PC-3 (cell line): Measurements from ENCODE around the gene OR6K2. TPM values are rescaled to one million over a fixed set of nuclear protein-coding genes. Genes with fewer than 3 reads are reported as not detected.

Experiments used
- ATAC-seq: fragments of 200-7000 bp; cut with Tn5 transposase; 2 replicates; pipeline ENCODE4 v1.9.1; 2020; ENCODE audit warnings: mild to moderate bottlenecking, moderate library complexity
- BruUV-seq: library from RNA; stranded (reverse); fragments of 400-500 nt; replicated peaks from 2 replicates; lab custom pipeline; 2021; lab: Mats Ljungman, UMichigan
- CTCF ChIA-PET: fragments of 300-600 bp; sonication (Branson Sonifier 250); formaldehyde crosslinking; loops from one replicate; lab custom pipeline; 2022; ENCODE audit warnings: antibody characterized with exemption; lab: Charles Lee
- POLR2A ChIA-PET: fragments of 300-600 bp; sonication (Branson Sonifier 250); formaldehyde crosslinking; loops from one replicate; lab custom pipeline; 2022; ENCODE audit warnings: antibody characterized with exemption; ENCODE audit not compliant: unreplicated experiment; lab: Charles Lee
- DNase-seq: peaks from one replicate; pipeline ENCODE4 v3.0.0-alpha.2; 2015
- H2AFZ ChIP-seq: fragments of 300-600 bp; sonication (generic); 2 replicates; pipeline ENCODE4 v1.6.0; 2016; ENCODE audit warnings: antibody characterized with exemption, low read length
- H3F3A ChIP-seq: fragments of 300-600 bp; sonication (generic); one replicate; pipeline ENCODE4 v1.6.0; 2017; ENCODE audit warnings: antibody characterized with exemption, low read length, control low read depth, mild to moderate bottlenecking; ENCODE audit not compliant: unreplicated experiment
- H3K27ac ChIP-seq: fragments of 300-600 bp; sonication (generic); 2 replicates; pipeline ENCODE4 v1.5.1; 2016; ENCODE audit warnings: mild to moderate bottlenecking, low read length
- H3K27me3 ChIP-seq: fragments of 300-600 bp; sonication (generic); 2 replicates; pipeline ENCODE4 v1.6.1; 2016; ENCODE audit warnings: low read length, mixed read lengths
- H3K36me3 ChIP-seq: fragments of 300-600 bp; sonication (generic); 2 replicates; pipeline ENCODE4 v1.6.1; 2016; ENCODE audit warnings: low read depth, mixed run types, low read length, mixed read lengths
- H3K4me1 ChIP-seq: fragments of 300-600 bp; sonication (generic); 2 replicates; pipeline ENCODE4 v1.5.1; 2016; ENCODE audit warnings: low read length; ENCODE audit not compliant: insufficient read depth
- H3K4me2 ChIP-seq: fragments of 300-600 bp; sonication (generic); 2 replicates; pipeline ENCODE4 v1.6.0; 2016; ENCODE audit warnings: low read length
- H3K4me3 ChIP-seq: fragments of 300-600 bp; sonication (generic); 2 replicates; pipeline ENCODE4 v1.5.1; 2016; ENCODE audit warnings: mild to moderate bottlenecking, low read length, mixed read lengths
- H3K79me2 ChIP-seq: fragments of 300-600 bp; sonication (generic); 2 replicates; pipeline ENCODE4 v1.6.1; 2017; ENCODE audit warnings: low read length, mixed read lengths
- H3K9ac ChIP-seq: fragments of 300-600 bp; sonication (generic); 2 replicates; pipeline ENCODE4 v1.6.0; 2016; ENCODE audit warnings: mild to moderate bottlenecking, low read length
- H3K9me2 ChIP-seq: fragments of 300-600 bp; sonication (generic); replicated peaks from 2 replicates; pipeline ENCODE4 v1.6.1; 2016; ENCODE audit warnings: mixed run types, low read length, mixed read lengths
- H3K9me3 ChIP-seq: fragments of 300-600 bp; sonication (generic); 2 replicates; pipeline ENCODE4 v1.6.1; 2016; ENCODE audit warnings: low read length, mixed read lengths
- H4K20me1 ChIP-seq: fragments of 300-600 bp; sonication (generic); 2 replicates; pipeline ENCODE4 v1.6.1; 2016; ENCODE audit warnings: low read length, mixed read lengths
- CTCF ChIP-seq: fragments of 300-600 bp; sonication (generic); conservative IDR thresholded peaks from 2 replicates; pipeline ENCODE4 v1.5.1; 2017; ENCODE audit warnings: antibody characterized with exemption, low read depth, mild to moderate bottlenecking, low read length
- EZH2 ChIP-seq: fragments of 300-600 bp; sonication (generic); IDR thresholded peaks from one replicate; pipeline ENCODE4 v1.6.1; 2017; ENCODE audit warnings: antibody characterized with exemption, mild to moderate bottlenecking, low read length; ENCODE audit not compliant: unreplicated experiment
- EZH2phosphoT487 ChIP-seq: fragments of 300-600 bp; sonication (generic); IDR thresholded peaks from 2 replicates; pipeline ENCODE4 v1.6.1; 2018; ENCODE audit warnings: mild to moderate bottlenecking, antibody characterized with exemption, low read length, borderline replicate concordance
- intact Hi-C: fragments of 100-400 bp; cut with micrococcal nuclease; formaldehyde crosslinking; loops from 2 replicates; pipeline ENCODE4 v1.9.0; 2023
- total RNA-seq: library from RNA; depleted of rRNA; stranded (reverse); fragments of >200 nt; gene quantifications from 2 replicates; pipeline ENCODE4 v1.2.3, GENCODE V29; 2014

Gene OR6K2
- total RNA-seq, 1 experiment from 2014 or later, result not detected

- H3K79me2 ChIP-seq, result no peaks in the 10 kb centered on the region
- no peak for TF ChIP-seq CTCF
- TF ChIP-seq EZH2, result no peak
- TF ChIP-seq EZH2phosphoT487, result no peak
- ChIA-PET POLR2A (no interaction called here), CTCF (no interaction called here)
- no peak overlapping the region for H3K9ac ChIP-seq
- no TSS peak for BruUV-seq
- no peaks in the 10 kb centered on the region for H3K9me3 ChIP-seq
- H3K27ac ChIP-seq, result no peak overlapping the region
- H4K20me1 ChIP-seq, result no peaks in the 10 kb centered on the region
- intact Hi-C loops, result no loop called here
- no peak overlapping the region for H3K4me2 ChIP-seq
- H3K4me1 ChIP-seq, result no peaks in the 10 kb centered on the region
- DNase-seq (no peak), ATAC-seq (no peak)
- H2AFZ ChIP-seq, result no peak overlapping the region
- no peaks in the 10 kb centered on the region for H3F3A ChIP-seq
- H3K27me3 ChIP-seq, result peaks cover 31% of the 10 kb centered on the region; the same call in 1 of the 2 replicates
- H3K36me3 ChIP-seq, result no peaks in the 10 kb centered on the region
- no peaks in the 10 kb centered on the region for H3K9me2 ChIP-seq
- no peak overlapping the region for H3K4me3 ChIP-seq
These were observed 18.8 kb downstream of the OR6K2 start for GRCh38 chr1:158681606-158682005.

- Histone ChIP-seq H3K4me1 (no peaks in the 10 kb centered on the region), H3K79me2 (no peaks in the 10 kb centered on the region), H3K27me3 (peaks cover 18% of the 10 kb centered on the region; the same call in 1 of the 2 replicates), H3K4me3 (no peak overlapping the region), H3K9me2 (no peaks in the 10 kb centered on the region), H3K4me2 (no peak overlapping the region), H3K9me3 (no peaks in the 10 kb centered on the region), H2AFZ (no peak overlapping the region), H4K20me1 (no peaks in the 10 kb centered on the region), H3K27ac (no peak overlapping the region), H3K9ac (no peak overlapping the region), H3F3A (no peaks in the 10 kb centered on the region), H3K36me3 (no peaks in the 10 kb centered on the region)
- DNase-seq, result no peak
- POLR2A ChIA-PET, result no interaction called here
- TF ChIP-seq CTCF (no peak), EZH2phosphoT487 (no peak), EZH2 (no peak)
- BruUV-seq, result no TSS peak
- intact Hi-C loops, result no loop called here
- ATAC-seq, result no peak
- CTCF ChIA-PET, result no interaction called here
These were observed 21.2 kb downstream of the OR6K2 start for GRCh38 chr1:158679289-158679688.

GRCh38 chr1:158675563-158676323 lies 24.7 kb downstream of the OR6K2 start:
- Histone ChIP-seq H3K27ac (no peak overlapping the region), H3K79me2 (no peaks in the 10 kb centered on the region), H3K9ac (no peak overlapping the region), H3K9me2 (no peaks in the 10 kb centered on the region), H4K20me1 (no peaks in the 10 kb centered on the region), H3K36me3 (no peaks in the 10 kb centered on the region), H2AFZ (no peak overlapping the region), H3K9me3 (no peaks in the 10 kb centered on the region), H3K4me3 (no peak overlapping the region), H3F3A (no peaks in the 10 kb centered on the region), H3K27me3 (peaks cover 12% of the 10 kb centered on the region; the same call in 1 of the 2 replicates), H3K4me2 (no peak overlapping the region), H3K4me1 (no peaks in the 10 kb centered on the region)
- ChIA-PET CTCF (no interaction called here), POLR2A (no interaction called here)
- TF ChIP-seq CTCF (no peak), EZH2phosphoT487 (no peak), EZH2 (no peak)
- intact Hi-C loops, result no loop called here
- peak; percentile 64 for ATAC-seq
- BruUV-seq, result no TSS peak
- DNase-seq, result peak; percentile 39
